ENCODE data around the gene MYO1C. TPM values are rescaled to one million over a fixed set of nuclear protein-coding genes. Genes with fewer than 3 reads are reported as not detected.

The MYO1C gene
- total RNA-seq, 4 donors from 2014 or later = 103 to 145 (median 121) TPM

DNA sequence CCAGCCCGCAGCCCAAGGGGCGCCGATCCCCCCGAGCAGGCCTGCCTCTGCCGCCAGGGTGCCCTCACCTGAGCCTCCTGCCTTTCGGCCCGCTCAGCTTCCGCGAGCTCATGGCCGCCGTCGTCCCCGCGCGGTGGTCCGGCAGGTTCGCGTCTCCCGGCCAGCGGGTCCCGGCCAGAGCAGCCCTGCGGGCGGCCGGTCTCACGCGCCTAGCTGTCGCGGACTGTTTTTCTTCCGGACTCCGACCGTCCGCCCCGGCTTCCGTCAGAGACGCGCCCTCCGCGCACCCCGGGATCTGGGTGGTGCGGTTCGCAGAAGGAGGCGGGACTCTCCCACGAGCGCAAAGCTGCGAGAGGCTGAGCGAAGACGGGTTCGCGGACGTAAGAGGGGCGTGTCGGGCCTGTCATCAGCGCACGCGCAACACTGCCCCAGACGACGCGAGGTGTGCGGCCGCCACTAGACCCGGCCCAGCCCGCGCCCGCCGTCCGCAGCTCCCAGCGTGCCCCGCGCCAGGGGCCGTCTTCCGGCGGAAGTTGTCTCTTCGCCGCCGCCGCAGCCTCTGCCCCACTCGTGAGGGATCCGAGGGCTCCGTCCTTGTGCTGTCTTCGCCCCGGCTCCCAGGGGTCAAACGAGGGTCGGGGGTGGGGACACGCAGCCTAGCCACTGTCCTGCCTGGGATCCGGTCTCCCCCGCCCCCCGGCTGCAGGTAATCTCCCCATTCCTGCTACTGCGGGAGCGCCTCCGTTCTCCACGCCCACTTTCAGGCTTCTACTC lies 24.1 kb upstream of the MYO1C start, which contains the start of gene INPP5K:
TSS of gene INPP5K (minus strand) at position 225 of the 774 bp plus-strand sequence. CDS start at position 112, 113 bp downstream.
- H3K27me3 ChIP-seq = no peaks in the 10 kb centered on the region
- TF ChIP-seq POLR2A (IDR thresholded peaks at IDR 0.05) = peak; percentile 72 to 80
- TF ChIP-seq CTCF (IDR thresholded peaks at IDR 0.05) = peak in 1 of 6 experiments; percentile 24
- intact Hi-C loops (cut with DNase I) = loop anchor here (5.0 to 10.0 kb wide), 3 partner anchors 59 to 242 kb away; partner anchors contain the start of genes BHLHA9, CRK and TRARG1
- WGBS, 2 donors = 0% methylated on average over 10 to 22 of the region's 91 CpGs
- peak; percentile 98 for DNase-seq
- H3K9me3 ChIP-seq = no peaks in the 10 kb centered on the region
- H3K36me3 ChIP-seq = peaks cover 6 to 28% of the 10 kb centered on the region in 2 donors
- peaks cover 35 to 46% of the 10 kb centered on the region in 2 donors for H3K4me1 ChIP-seq
- peak within 1 kb of the TSS; percentile 85 to 92 (median 91) for H3K4me3 ChIP-seq (replicated peaks in 1 of 3)
- peak within 1 kb of the TSS; percentile 77 to 91 (median 82) for H3K27ac ChIP-seq

- WGBS, 2 donors = 0 to 1% methylated on average over 20 to 29 of the region's 31 CpGs
- DNase-seq = peak; percentile 80 to 81
- Histone ChIP-seq H3K27ac (peak overlapping the region; percentile 59 to 91 (median 77)), H3K9me3 (no peaks in the 10 kb centered on the region), H3K27me3 (no peaks in the 10 kb centered on the region), H3K4me1 (peaks cover 42 to 54% of the 10 kb centered on the region in 2 donors), H3K4me3 (replicated peaks in 1 of 3) (peak overlapping the region; percentile 77 to 91 (median 85)), H3K36me3 (peaks cover 6 to 28% of the 10 kb centered on the region in 2 donors)
- intact Hi-C loops (cut with DNase I) = loop anchor here (5.0 to 10.0 kb wide), 3 partner anchors 59 to 241 kb away; partner anchors contain the start of genes BHLHA9, CRK and TRARG1
- TF ChIP-seq POLR2A (IDR thresholded peaks at IDR 0.05) (peak in 1 of 2 donors; percentile 14), CTCF (IDR thresholded peaks at IDR 0.05) (peak; percentile 26 to 90 (median 73))
These were observed 23.3 kb upstream of the MYO1C start for GRCh38 chr17:1515640-1516387.

DNA sequence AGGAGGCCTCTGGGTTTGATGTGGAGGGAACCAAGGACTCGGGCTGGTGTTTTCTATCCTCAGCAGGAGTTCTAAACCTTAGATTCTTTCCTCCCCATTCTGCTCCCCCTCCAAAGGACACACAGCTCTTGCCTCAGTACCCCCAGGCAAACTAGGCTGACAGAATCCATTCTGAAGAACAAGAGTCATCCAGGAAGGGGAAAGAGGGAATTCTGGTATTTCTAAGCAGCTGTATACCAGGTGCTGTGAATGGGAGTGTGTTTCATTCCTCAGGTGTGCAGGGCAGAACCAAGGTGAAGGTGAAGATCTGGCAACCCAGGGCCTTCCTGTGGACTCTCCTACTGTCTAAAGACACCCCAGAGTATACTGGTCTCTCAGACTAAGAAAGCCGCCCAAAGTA lies 19.9 kb upstream of the MYO1C start:
- Histone ChIP-seq H3K27me3 (no peaks in the 10 kb centered on the region), H3K9me3 (no peaks in the 10 kb centered on the region), H3K4me3 (replicated peaks in 1 of 3) (no peak overlapping the region), H3K27ac (peak overlapping the region; percentile 82 to 90 (median 88)), H3K4me1 (peaks cover 46 to 77% of the 10 kb centered on the region in 2 donors), H3K36me3 (peaks cover 13 to 26% of the 10 kb centered on the region in 2 donors)
- 46 to 56% methylated on average over 2 of the region's 2 CpGs for WGBS, 2 donors
- DNase-seq = no peak
- intact Hi-C loops (cut with DNase I) = loop anchor here (10.0 kb wide), 1 partner anchor 238 kb away; the partner anchor contains the start of genes BHLHA9 and TRARG1
- no peak for TF ChIP-seq CTCF (IDR thresholded peaks at IDR 0.05)
- no peak for TF ChIP-seq POLR2A (IDR thresholded peaks at IDR 0.05)

GRCh38 chr17:1511756-1512321 lies 19.4 kb upstream of the MYO1C start:
- H3K4me3 ChIP-seq (replicated peaks in 1 of 3) = no peak overlapping the region
- WGBS, 2 donors = 29 to 32% methylated on average over 7 of the region's 7 CpGs
- DNase-seq = peak; percentile 84 to 86
- no peaks in the 10 kb centered on the region for H3K27me3 ChIP-seq
- peaks cover 51 to 79% of the 10 kb centered on the region in 2 donors for H3K4me1 ChIP-seq
- TF ChIP-seq CTCF (IDR thresholded peaks at IDR 0.05) (no peak), POLR2A (IDR thresholded peaks at IDR 0.05) (peak in 1 of 2 donors; percentile 50)
- no peaks in the 10 kb centered on the region for H3K9me3 ChIP-seq
- intact Hi-C loops (cut with DNase I) = loop anchor here (10.0 kb wide), 1 partner anchor 237 kb away; the partner anchor contains the start of genes BHLHA9 and TRARG1
- peaks cover 13 to 26% of the 10 kb centered on the region in 2 donors for H3K36me3 ChIP-seq
- peak overlapping the region; percentile 82 to 90 (median 88) for H3K27ac ChIP-seq

All from thyroid gland (tissue), 4 donors.